Jurkat, Clone E6-1 (cell line): ENCODE results near the gene TADA3.

Experiments used
- DNase-seq: peaks from one replicate; pipeline ENCODE4 v3.0.0-alpha.2; 2011; ENCODE audit warnings: low read depth, low spot score
- H3K4me3 ChIP-seq: 2 replicates; pipeline ENCODE4 v1.5.1; 2011; ENCODE audit warnings: mild to moderate bottlenecking, low read length, control low read depth, moderate library complexity

The TADA3 gene

DNA sequence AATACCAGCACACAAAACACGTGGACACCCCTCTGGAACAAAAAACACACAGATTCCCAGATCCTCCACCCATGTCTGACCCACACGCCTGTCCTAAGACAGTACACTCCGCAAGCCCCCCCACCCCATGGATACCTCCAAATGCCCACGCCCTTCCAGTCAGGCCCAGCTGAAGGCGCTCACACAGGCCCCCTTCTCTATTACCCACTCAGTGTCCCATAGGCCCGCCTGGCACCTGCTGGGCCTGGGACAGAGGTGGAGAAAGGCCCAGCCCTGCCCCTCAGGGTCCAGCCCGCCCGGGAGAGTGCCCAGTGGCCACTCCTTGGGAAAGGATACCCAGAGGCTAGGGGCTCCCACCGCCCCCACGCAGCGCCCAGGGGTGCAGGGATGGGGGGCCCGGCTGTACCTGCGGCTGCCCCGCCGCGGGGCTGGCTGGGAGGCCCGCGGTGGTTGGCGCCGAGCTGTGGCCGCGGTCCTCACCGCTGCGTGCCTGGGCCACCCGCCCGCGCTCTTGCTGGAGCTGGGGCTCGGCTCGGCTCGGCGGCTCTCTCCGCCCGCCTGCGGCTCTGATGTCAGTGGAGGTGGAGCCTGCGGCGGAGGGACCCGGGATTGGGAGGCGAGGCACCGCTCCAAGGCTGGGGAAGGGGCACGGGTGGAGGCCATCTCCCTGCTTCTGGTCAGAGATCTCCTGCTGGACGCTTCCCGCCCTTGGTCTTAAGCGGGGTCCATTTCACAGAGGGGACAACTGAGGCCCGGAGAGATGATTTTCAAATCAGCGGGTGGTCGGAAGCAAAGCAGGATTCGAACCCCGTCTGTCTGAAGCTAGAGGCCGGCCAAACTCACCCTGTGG is 22.6 kb downstream of the TADA3 start, which contains the start of gene CAMK1:
CAMK1 (minus strand) TSS at position 522 of the 850 bp plus-strand sequence. CDS start 2,198 bp downstream, outside the sequence.
- H3K4me3 ChIP-seq = no peak within 1 kb of the TSS
- no peak for DNase-seq

DNA sequence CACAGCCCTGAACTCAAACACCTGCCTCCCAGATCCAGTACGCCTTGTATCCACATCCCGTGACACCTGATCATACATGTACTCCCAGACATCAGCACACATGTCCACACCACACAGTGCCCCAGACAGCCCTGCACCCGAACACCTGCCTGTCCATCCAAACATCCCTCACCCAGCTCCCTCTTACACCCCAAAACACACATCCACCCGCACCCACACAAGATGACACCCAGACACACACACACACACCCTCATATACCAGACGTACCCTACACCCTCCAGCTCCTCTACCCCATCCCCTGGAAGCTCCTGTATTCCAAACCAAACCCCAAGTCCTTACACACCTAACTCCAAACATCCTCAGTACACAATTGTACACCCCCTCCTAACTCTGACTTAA is 23.3 kb downstream of the TADA3 start:
- DNase-seq = no peak
- no peak overlapping the region for H3K4me3 ChIP-seq

DNA sequence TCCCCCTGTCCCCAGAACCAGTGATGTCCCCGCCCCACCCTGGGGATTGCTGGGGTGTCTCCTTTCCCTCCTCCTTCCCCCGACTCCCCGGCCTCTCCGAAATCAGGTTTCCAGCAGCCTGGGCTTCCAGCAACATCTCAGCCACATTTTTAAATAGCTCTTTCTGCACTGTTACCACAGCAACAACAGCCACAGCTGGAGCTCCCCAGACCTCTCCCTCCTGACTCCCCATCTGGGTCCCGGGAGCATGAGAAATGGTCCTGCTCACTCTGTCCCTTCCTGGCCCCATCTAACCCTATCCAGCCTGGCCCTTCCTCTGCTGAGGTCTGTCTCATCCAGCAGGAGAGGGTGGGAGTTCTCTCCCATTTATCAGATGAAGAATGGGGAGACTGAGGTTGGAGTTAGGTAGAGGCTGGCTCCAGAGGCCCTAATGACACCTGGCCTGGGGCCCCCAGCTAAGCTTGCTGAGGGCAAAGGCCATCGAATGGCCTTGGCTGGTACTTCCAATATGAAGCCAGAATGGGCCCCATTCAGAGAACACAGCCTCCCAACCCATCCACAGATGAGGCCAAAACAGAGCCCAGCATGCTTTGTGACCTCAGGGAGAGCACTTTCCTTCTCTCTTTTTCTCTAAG is 24.0 kb downstream of the TADA3 start:
- no peak overlapping the region for H3K4me3 ChIP-seq
- no peak for DNase-seq

DNA sequence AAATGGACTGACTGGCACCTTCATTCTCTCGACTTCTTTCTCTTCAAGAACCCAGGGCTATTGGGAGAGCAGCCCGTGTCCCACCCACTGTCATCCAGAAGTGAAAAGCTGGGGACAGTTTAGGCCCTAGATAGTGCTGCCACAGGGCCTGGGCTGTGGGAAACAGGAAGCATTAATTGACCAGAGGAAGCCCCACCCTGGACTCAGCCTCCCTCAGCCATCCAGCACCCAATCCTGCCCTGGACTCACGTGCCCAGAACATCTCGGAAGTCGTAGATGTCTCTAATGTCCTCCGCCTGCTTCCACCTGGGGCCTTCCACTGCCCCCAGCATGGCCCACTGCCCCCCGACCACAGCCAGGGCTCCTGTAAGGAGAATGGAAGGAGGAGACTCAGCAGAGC is 24.9 kb downstream of the TADA3 start:
- no peak for DNase-seq
- no peak overlapping the region for H3K4me3 ChIP-seq

- no peak for DNase-seq
- no peak overlapping the region for H3K4me3 ChIP-seq
Measured at GRCh38 chr3:9765865-9766264, 26.4 kb downstream of the TADA3 start.

DNA sequence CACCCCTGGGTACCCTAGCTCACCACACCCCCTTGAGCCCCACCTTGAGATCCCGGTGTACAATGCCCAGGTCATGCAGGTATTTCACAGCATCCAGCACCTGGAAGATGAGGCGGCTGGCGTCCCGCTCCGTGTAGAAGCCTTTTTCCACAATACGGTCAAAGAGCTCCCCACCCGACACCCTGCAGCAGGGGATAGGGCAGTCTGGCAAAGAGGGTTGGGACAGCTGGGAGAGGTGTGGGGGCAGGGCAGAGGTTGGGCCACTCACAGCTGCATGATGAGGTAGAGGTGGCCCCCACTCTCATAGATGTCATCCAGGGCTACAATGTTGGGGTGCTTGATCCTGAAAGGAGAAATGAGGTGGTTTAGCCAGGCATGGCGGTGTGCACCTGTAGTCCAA is 29.4 kb downstream of the TADA3 start:
- no peak overlapping the region for H3K4me3 ChIP-seq
- no peak for DNase-seq

DNA sequence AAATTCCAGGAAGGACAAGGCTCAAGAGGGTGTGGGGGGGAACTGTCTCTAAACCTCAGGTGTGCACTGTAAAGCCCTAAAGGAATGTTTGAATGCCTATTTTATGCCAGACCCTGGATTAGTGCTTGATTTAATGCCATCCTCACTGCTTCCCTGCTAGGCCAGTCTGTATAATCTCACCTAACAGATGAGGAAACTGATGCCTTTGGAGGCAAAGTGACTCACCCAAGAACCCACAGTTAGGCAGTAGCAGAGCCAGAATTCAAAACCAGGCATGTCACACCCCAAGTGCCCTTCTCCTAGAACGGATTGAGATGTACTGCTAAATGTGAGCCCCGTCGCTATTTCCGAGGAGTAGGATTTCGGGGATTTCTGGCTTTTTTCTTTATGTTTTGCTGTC is 30.4 kb downstream of the TADA3 start:
- no peak for DNase-seq
- H3K4me3 ChIP-seq = no peak overlapping the region

DNA sequence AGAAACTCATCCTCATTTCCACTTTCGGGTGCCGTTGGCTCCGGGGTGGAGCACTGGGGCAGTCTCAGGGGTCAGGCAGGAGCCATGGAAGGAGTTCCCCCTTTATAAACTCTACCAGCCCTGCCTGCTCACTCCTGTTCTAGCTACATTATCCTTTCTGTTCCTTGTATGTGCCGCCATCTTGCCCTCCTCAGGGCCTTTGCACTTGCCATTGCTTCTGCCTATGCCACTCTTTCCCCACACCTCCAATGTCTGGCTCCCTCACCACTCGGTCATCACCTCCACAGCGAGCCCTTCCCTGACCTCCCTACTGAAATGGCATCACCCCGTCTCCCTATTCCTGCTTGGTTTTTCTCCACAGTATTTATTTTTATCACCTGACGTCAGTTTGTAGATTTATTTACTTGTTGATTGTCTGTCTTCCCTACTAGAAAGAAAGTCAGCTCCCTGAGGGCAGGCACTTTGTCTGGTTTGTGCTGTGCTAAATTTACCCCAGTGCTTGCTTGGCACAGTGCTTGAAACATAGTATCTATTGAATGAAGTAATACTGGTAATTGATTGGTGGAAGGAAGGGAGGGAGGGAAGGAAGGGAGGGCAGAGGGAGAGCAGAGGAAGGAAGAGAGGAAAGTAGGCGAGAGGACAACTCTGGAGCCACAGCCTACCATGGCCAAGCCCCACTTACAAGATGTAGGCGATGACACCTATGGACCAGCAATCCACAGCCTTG is 31.3 kb downstream of the TADA3 start:
- H3K4me3 ChIP-seq = no peak overlapping the region
- DNase-seq = no peak

DNA sequence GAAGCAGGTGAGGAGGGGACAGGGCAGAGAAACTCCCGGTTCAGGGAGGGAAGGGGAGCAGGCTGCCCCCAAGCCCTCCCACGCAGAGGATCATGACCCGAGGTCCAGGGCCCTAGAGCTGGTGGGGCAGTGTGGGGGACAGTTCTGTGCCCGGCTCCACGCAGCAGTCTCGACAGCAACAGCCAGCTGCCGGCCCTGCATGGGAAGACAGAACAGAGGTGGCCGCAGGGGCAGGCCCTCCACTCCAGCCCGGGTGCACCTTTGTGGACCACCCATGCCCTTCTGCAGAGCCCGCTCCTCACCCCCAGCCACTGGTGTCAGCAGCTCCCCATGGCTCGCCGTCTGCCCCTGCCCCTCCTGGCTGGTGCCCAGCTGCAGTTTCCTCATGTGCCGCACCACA is 34.8 kb downstream of the TADA3 start:
- DNase-seq = no peak
- no peak overlapping the region for H3K4me3 ChIP-seq

GRCh38 chr3:9754678-9755077 is 37.6 kb downstream of the TADA3 start:
- H3K4me3 ChIP-seq = no peak overlapping the region
- DNase-seq = peak; percentile 44

- H3K4me3 ChIP-seq = peak overlapping the region; percentile 88
- DNase-seq = no peak
Measured at GRCh38 chr3:9750556-9751411, 41.5 kb downstream of the TADA3 start.

GRCh38 chr3:9749645-9750555 is 42.4 kb downstream of the TADA3 start, which contains the start of gene OGG1:
Gene OGG1, plus strand, starts transcription at chr3:9749952. Its CDS starts 335 bp downstream, at chr3:9750287.
- DNase-seq = peak; percentile 98
- H3K4me3 ChIP-seq = peak within 1 kb of the TSS; percentile 88

GRCh38 chr3:9749296-9749644 is 43.0 kb downstream of the TADA3 start:
- peak overlapping the region; percentile 88 for H3K4me3 ChIP-seq
- no peak for DNase-seq

DNA sequence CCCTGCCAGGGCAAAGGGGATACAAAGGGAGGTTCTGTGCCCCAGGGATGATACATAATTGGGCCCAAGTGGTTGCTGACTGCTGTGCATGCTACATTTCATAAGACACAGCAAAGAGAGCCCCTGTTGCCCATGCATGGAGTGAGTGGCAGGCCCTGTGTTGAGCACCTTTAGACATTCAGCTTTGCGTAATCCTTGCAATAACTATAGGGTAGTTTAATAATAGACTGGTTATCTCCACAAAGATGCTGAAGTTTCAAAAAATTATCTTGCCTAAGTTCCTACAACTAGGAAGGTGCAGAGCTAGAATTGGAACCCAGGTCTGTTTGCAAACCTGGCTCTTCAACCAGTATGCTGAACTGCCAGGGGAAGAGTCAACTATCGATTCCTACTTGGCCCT is 44.2 kb downstream of the TADA3 start:
- H3K4me3 ChIP-seq = no peak overlapping the region
- no peak for DNase-seq

DNA sequence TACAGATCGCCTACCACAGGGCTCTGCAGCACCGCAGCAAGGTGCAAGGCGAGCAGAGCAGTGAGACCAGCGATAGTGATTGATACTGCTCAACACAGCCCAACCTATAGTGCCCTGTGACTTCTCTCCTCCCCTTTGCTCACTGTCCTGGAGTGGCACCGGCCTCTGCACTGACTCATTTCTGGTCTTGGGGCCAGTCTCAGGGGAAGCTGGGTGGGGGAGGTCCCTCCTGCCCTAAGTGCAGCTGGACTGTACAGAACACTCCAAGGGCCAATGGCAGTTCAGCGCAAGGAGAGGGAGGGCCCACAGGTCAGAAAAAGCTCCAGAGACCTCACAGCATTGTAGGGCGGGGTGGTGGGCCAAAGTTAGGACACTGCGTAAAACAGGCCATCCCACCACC is 45.0 kb downstream of the TADA3 start:
- no peak overlapping the region for H3K4me3 ChIP-seq
- no peak for DNase-seq

- no peak for DNase-seq
- H3K4me3 ChIP-seq = no peak overlapping the region
Measured at GRCh38 chr3:9746330-9746729, 45.9 kb downstream of the TADA3 start.

- H3K4me3 ChIP-seq = no peak overlapping the region
- DNase-seq = no peak
Measured at GRCh38 chr3:9745521-9745920, 46.8 kb downstream of the TADA3 start.

DNA sequence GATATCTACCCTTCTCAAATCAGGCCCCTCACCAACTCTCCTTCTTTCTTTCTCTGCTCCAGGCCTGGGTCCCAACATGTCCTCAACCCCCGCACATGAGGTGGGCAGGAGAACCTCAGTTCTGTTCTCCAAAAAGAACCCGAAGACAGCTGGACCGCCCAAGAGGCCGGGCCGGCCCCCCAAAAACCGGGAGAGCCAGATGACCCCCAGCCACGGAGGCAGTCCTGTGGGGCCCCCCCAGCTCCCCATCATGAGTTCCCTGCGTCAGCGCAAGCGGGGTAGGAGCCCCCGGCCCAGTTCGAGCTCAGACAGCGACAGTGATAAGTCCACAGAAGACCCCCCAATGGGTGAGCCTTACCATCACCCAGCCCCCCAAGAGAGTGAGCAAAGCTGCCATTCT is 48.1 kb downstream of the TADA3 start:
- H3K4me3 ChIP-seq = no peak overlapping the region
- DNase-seq = no peak
